ENCODE measurements around the gene GOLGA5. TPM values are rescaled to one million over a fixed set of nuclear protein-coding genes. Genes with fewer than 3 reads are reported as not detected.

The GOLGA5 gene
- total and polyA plus RNA-seq, 2 of the 13 experiments (the other 11 are each of a cell fraction or from before 2014, with no cell fraction given) = 31.0 to 40.0 TPM

DNA sequence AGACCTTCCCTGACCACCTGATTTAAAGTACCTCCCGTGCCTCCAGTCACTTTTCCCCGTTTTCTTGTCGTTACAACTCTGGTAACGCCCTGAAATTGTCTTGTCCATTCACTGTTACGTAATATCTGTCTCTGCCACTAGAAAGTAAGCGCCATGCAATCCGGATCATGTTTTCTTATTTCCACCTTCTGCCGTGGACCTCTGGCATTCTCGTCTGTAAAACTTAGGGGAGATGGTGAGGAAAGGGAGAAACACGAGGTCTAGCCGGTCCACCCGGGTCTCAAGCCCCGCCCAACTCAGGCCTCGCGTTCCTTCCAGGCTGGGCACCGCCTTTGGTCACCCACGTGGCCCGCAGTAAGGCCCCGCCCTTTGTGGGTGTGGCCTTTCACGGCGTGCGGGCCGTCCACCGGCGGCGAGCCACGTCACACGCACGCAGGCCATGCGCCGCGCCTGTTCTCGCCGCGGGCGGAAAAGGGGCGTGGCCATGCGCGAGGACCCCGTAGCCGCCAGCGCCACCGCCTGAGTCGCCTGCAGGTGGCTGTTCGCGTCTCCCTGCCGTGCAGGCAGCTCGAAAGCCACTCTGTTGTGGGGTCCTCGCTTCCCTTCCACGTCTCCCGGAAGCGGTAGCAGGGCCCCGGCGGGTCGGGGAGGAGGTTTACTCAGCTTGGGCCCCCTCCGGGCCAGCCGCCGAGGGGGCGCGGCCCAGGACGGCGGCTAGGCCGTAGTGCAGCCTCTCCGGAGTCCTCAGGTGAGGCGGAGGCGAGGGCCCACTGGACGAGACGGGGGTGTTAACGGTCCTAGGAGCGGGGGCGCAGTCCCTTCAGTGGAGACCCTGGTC is at the start of gene GOLGA5 (continued):
- TF ChIP-seq, protein P1, sequence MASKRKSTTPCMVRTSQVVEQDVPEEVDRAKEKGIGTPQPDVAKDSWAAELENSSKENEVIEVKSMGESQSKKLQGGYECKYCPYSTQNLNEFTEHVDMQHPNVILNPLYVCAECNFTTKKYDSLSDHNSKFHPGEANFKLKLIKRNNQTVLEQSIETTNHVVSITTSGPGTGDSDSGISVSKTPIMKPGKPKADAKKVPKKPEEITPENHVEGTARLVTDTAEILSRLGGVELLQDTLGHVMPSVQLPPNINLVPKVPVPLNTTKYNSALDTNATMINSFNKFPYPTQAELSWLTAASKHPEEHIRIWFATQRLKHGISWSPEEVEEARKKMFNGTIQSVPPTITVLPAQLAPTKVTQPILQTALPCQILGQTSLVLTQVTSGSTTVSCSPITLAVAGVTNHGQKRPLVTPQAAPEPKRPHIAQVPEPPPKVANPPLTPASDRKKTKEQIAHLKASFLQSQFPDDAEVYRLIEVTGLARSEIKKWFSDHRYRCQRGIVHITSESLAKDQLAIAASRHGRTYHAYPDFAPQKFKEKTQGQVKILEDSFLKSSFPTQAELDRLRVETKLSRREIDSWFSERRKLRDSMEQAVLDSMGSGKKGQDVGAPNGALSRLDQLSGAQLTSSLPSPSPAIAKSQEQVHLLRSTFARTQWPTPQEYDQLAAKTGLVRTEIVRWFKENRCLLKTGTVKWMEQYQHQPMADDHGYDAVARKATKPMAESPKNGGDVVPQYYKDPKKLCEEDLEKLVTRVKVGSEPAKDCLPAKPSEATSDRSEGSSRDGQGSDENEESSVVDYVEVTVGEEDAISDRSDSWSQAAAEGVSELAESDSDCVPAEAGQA (IDR thresholded peaks at IDR 0.05; ENCODE audit: low read depth) = no peak; the same call in 1 of the 2 replicates
- TF ChIP-seq, protein P1 (CRISPR knock-in tag; IDR thresholded peaks at IDR 0.05; ENCODE audit: borderline replicate concordance) = 0 out of 2 replicates have a peak, but pooled peaks have one; percentile 20
- no peak for TF ChIP-seq ZNF207 (IDR thresholded peaks at IDR 0.05; ENCODE audit: borderline replicate concordance)
- no peak for TF ChIP-seq ZNF251 (CRISPR knock-in tag; IDR thresholded peaks at IDR 0.05)
- TF ChIP-seq ZNF367 (CRISPR knock-in tag; IDR thresholded peaks at IDR 0.05; ENCODE audit: borderline replicate concordance) = no peak
- TF ChIP-seq SP5 (CRISPR knock-in tag; IDR thresholded peaks at IDR 0.05; ENCODE audit: borderline replicate concordance, low read depth) = peak; percentile 80
- TF ChIP-seq, protein P2, sequence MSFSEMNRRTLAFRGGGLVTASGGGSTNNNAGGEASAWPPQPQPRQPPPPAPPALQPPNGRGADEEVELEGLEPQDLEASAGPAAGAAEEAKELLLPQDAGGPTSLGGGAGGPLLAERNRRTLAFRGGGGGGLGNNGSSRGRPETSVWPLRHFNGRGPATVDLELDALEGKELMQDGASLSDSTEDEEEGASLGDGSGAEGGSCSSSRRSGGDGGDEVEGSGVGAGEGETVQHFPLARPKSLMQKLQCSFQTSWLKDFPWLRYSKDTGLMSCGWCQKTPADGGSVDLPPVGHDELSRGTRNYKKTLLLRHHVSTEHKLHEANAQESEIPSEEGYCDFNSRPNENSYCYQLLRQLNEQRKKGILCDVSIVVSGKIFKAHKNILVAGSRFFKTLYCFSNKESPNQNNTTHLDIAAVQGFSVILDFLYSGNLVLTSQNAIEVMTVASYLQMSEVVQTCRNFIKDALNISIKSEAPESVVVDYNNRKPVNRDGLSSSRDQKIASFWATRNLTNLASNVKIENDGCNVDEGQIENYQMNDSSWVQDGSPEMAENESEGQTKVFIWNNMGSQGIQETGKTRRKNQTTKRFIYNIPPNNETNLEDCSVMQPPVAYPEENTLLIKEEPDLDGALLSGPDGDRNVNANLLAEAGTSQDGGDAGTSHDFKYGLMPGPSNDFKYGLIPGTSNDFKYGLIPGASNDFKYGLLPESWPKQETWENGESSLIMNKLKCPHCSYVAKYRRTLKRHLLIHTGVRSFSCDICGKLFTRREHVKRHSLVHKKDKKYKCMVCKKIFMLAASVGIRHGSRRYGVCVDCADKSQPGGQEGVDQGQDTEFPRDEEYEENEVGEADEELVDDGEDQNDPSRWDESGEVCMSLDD (CRISPR knock-in tag; IDR thresholded peaks at IDR 0.05; ENCODE audit: borderline replicate concordance) = 0 out of 2 replicates have a peak, but pooled peaks have one; percentile 31
- no peak for TF ChIP-seq TCF7 (IDR thresholded peaks at IDR 0.05; ENCODE audit: low read depth)
- no peak for TF ChIP-seq NFIB (CRISPR knock-in tag; IDR thresholded peaks at IDR 0.05; ENCODE audit: borderline replicate concordance)
- peak; percentile 87 for TF ChIP-seq TARDBP (CRISPR knock-in tag; IDR thresholded peaks at IDR 0.05)
- TF ChIP-seq, protein P3, sequence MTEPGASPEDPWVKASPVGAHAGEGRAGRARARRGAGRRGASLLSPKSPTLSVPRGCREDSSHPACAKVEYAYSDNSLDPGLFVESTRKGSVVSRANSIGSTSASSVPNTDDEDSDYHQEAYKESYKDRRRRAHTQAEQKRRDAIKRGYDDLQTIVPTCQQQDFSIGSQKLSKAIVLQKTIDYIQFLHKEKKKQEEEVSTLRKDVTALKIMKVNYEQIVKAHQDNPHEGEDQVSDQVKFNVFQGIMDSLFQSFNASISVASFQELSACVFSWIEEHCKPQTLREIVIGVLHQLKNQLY (CRISPR knock-in tag; IDR thresholded peaks at IDR 0.05) = peak; percentile 45; the same call in 1 of the 2 replicates
- no peak for TF ChIP-seq ZNF737 (CRISPR knock-in tag; IDR thresholded peaks at IDR 0.05; ENCODE audit: borderline replicate concordance)
- TF ChIP-seq, protein P4, sequence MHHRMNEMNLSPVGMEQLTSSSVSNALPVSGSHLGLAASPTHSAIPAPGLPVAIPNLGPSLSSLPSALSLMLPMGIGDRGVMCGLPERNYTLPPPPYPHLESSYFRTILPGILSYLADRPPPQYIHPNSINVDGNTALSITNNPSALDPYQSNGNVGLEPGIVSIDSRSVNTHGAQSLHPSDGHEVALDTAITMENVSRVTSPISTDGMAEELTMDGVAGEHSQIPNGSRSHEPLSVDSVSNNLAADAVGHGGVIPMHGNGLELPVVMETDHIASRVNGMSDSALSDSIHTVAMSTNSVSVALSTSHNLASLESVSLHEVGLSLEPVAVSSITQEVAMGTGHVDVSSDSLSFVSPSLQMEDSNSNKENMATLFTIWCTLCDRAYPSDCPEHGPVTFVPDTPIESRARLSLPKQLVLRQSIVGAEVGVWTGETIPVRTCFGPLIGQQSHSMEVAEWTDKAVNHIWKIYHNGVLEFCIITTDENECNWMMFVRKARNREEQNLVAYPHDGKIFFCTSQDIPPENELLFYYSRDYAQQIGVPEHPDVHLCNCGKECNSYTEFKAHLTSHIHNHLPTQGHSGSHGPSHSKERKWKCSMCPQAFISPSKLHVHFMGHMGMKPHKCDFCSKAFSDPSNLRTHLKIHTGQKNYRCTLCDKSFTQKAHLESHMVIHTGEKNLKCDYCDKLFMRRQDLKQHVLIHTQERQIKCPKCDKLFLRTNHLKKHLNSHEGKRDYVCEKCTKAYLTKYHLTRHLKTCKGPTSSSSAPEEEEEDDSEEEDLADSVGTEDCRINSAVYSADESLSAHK (CRISPR knock-in tag; IDR thresholded peaks at IDR 0.05; ENCODE audit: borderline replicate concordance) = no peak
- TF ChIP-seq HDAC1 (CRISPR knock-in tag; IDR thresholded peaks at IDR 0.05) = peak; percentile 87
- no peak for TF ChIP-seq RELA (CRISPR knock-in tag; IDR thresholded peaks at IDR 0.05)
- no peak for TF ChIP-seq ZNF496 (CRISPR knock-in tag; IDR thresholded peaks at IDR 0.05; ENCODE audit: insufficient replicate concordance)
- no peak for TF ChIP-seq ZNF446 (CRISPR knock-in tag; IDR thresholded peaks at IDR 0.05)

Data from HepG2 (cell line).